Hematopoietic multipotent progenitor cell treated with erythropoietin and hydrocortisone succinate and interleukin-3 and kit ligand, for 15 days (in vitro differentiated cells): ENCODE data around the gene PRAC2.

Source experiments
- DNase-seq: peaks from one replicate; pipeline ENCODE4 v3.0.0-alpha.2; 2015; ENCODE audit warnings: low spot score

Gene PRAC2

DNA sequence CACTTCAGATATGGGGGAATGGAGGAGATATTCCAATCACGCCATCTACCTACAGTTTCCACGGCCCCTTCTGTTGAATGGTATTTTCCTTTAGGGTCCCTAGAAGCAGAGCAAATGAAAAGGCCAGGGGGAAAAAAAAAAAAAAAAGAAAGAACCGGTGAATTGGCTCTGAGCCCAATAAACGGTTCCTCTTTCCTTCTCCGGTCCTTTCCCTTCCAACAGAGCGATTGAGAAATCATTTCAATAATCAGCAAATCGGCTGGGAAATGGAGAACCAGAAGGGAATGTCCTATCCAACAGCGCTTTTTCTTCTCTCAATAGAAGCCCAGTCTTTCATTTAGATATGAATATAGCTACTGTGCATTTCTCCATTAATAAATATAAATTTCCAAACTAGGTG is 32.4 kb downstream of the PRAC2 start:
- DNase-seq, result no peak

DNA sequence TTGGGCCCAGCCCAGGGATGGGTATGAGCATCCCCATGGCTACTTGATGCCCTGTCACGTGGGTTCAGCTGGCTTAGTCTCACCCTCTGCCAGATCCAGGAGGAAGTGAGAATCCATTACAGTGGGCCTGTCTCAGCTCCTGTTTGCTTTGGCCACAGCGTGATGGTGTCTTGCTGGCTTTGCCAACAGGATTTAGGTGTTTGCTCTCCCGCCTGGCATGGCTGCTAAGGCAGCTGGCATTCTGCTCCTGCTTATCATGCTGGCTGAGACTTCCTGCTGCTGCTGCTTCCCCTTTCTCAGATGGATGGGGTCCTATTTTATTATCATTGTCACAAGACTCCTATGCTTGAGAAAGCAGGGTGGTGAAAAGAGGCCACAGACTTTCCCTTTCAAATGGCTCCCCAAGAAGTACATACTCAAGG is 33.9 kb downstream of the PRAC2 start:
- no peak for DNase-seq

DNA sequence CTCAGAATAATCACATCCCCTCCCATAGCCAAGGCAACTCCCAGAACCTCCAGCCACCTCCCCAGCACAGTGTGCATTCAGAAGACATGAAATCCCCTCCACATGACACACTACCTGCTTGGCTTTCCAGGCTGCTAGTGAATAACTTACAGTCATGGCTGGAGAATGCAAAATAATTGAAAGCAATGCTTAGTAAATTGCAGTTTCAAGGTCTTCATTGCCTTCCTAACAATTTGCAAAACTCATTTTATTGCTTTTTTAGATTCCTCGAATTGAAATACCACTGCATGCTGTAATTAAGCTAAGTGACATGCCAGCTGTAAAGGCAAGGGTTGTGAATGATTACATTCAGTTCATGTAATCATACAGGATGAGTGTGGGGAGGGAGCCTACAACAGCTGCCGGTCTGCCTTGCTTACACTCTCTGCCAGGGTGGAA is 34.6 kb downstream of the PRAC2 start:
- DNase-seq, result no peak

DNA sequence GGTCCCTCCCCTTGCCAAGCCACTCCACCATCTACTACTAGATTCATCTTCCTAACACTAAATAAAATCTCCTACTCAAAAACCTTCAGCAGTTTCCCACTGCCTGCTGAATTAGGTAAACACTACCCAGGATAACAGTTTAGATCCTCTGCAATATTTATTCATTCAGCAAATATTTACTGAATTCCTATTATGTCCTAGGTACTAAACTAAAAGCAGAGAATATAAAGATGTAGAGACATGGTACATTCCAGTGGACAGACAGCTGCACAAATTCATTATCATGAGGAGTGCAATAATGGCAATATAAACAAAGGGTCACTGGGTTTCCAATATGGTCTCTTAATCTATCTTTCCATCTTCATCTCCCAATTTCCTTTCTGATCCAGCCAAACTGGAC is 36.3 kb downstream of the PRAC2 start:
- DNase-seq, result no peak

DNA sequence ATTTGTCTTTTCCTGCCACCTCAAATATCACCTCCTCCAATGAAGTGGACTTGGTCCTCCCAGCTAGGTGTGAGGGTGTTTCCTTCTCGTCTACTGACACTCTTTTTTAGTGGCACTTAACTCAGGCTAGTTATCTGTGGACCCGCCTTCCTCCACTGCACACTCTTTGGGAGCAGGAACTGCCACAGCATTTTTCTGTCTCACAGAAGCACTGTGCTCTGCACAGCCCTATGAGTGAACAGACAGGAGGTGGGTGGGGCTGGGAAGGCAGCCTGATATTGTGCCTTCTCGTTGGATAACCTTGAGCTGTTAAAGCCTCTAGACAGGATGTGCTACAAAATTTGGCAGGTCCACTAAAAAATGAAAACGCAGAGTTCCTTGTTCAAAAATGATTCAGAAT is 37.4 kb downstream of the PRAC2 start:
- no peak for DNase-seq

DNA sequence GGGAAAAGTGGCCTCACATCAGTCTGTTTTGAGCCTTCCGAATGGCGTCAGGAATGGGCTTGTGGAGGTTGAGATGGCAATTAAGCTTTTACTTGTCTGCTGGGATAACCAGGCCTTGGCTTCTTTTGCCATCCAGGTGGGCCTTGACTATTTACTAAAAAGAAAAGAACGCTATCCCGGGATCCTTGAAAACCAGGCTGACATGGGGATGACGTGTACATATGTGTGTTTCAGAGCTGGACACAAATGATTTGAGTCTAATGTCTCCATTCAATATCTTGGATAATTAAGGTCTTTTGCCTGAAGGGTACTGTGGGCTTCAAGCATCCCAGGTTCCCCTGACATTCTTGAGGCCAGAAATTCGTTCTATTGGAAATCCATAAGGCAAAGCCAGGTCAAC is 38.1 kb downstream of the PRAC2 start:
- no peak for DNase-seq

DNA sequence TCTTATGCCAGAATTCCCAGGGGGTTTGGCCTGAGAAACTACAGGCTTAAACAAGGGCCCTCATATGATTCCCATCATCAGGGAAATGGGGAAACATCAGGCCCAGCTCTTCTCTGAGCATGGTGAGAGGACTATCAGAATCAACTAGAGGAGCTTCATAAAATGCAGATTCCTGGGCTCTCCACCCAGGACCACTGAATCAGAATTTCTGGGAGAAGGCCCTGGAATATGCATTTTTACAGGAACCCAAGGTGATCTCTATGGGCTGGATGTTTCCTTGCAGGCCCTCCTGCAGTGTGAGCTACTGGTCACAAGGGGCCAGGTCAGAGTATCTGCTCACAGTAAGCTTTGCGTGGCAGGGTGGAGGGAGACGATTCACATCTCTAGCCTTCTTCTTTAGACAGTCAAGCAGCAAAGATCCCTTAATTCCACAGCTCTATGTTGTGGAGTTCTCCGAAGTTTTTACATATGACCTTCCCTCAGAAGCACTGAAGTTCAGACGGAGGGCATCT is 44.3 kb downstream of the PRAC2 start:
- DNase-seq, result no peak

DNA sequence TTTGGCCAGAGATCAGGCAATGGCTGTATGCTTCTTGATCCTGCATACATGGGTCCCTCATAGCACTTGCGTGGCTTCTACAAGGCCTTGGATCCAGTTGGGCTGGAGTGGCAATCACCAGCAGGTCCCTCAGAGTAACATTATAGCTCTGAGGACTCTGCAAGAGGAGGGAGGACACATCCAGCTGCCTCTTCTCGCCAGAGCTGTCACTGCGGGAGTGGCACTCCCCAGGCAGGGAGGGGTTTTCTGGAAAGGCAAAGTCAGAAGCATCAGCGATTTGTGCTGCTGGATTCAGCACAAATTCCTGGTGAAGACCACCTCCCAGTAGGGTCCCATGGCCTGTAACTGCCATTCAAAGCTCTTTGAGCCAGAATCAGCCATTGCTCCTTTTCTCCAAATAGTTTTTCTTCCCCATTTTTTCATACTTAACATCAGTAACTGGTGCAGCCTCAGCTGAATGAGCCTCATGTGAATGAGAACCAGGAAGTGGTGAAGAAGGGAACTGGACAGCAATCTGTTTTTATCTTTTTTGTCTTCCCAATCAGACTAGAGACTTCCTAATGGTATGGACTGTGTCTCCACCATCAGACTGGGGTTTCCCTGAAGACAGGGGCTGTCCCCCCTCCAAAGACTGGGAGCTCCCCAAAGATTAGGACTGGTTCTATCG is 46.2 kb downstream of the PRAC2 start:
- no peak for DNase-seq

DNA sequence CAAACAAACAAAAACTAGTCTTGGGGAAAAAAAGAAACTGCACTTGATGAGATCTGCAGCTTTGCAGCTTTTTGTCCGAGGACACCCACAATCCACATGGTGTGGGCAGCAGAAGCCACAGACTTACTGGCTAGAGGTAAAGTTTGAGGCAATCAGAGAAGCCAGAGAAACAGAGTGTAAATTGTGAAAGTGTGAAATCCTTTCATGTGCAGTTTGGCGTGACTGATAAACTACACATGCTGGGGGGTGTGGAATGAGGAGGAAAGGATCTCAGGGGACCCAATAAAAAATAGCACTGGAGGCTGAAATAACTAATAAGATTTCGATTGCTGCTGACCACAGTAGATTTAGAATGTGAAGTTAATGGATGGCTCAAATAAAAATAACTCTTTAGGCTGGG is 48.0 kb downstream of the PRAC2 start:
- no peak for DNase-seq

DNA sequence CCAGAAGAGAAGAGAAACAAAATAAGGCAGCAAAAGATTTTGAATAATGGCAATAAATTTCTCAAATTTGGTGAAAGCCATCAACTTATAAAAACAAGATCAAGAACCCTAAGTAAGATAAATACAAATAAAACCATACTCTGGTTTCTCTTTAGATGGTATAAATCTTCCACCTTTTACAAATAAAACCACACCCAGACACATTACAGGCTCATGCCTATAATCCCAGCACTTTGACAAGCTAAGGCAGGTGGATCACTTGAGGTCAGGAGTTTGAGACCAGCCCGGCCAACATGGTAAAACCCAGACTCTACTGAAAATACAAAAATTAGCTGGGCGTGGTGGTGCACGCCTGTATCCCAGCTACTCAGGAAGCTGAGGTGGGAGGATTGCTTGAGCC is 50.3 kb downstream of the PRAC2 start:
- no peak for DNase-seq
